HepG2 (cell line): ENCODE measurements around the gene SLC11A1. TPM values are rescaled to one million over a fixed set of nuclear protein-coding genes. Genes with fewer than 3 reads are reported as not detected.

ENCODE experiments used
- MBNL3 ChIP-seq: fragments of 250-450 bp; sonication (Bioruptor Pico); conservative IDR thresholded peaks from 2 replicates; pipeline ENCODE4 v1.8.0; 2022; ENCODE audit warnings: mild to moderate bottlenecking, inconsistent platforms
- PRPF4 ChIP-seq: fragments of 200-400 bp; formaldehyde crosslinking; IDR thresholded peaks from 2 replicates; pipeline ENCODE4 v1.6.1; 2016; ENCODE audit warnings: low read length, low read depth; ENCODE audit not compliant: poor library complexity, severe bottlenecking
- RARG ChIP-seq: sonication (generic); formaldehyde crosslinking; IDR thresholded peaks from 2 replicates; pipeline ENCODE4 v1.4.0; 2020; ENCODE audit warnings: low read depth, mild to moderate bottlenecking, missing genetic modification reagents
- RFX3 ChIP-seq: IDR thresholded peaks from 2 replicates; pipeline ENCODE4 v1.6.1; 2016; ENCODE audit warnings: missing biosample characterization, missing genetic modification reagents
- RNF2 ChIP-seq: fragments of 450-650 bp; conservative IDR thresholded peaks from 2 replicates; pipeline ENCODE4 v1.6.1; 2016; ENCODE audit warnings: low read depth
- SAFB2 ChIP-seq: sonication (generic); formaldehyde crosslinking; IDR thresholded peaks from 2 replicates; pipeline ENCODE4 v1.5.1; 2020; ENCODE audit warnings: missing genetic modification reagents, low read depth, mild to moderate bottlenecking, borderline replicate concordance
- SSRP1 ChIP-seq: IDR thresholded peaks from 2 replicates; pipeline ENCODE4 v1.6.1; 2016; ENCODE audit warnings: control low read depth
- TBX2 ChIP-seq: sonication (generic); formaldehyde crosslinking; IDR thresholded peaks from 2 replicates; pipeline ENCODE4 v1.5.0; 2020; ENCODE audit warnings: missing genetic modification reagents, mild to moderate bottlenecking, borderline replicate concordance
- WIZ ChIP-seq: sonication (generic); formaldehyde crosslinking; IDR thresholded peaks from 2 replicates; pipeline ENCODE4 v1.5.1; 2020; ENCODE audit warnings: mild to moderate bottlenecking, missing genetic modification reagents
- ZNF564 ChIP-seq: sonication (generic); formaldehyde crosslinking; IDR thresholded peaks from 2 replicates; pipeline ENCODE4 v1.8.1; 2023; ENCODE audit warnings: mild to moderate bottlenecking, missing genetic modification reagents
- ZNF75D ChIP-seq: sonication (generic); formaldehyde crosslinking; IDR thresholded peaks from 2 replicates; pipeline ENCODE4 v1.8.1; 2023; ENCODE audit warnings: missing genetic modification reagents, mild to moderate bottlenecking, borderline replicate concordance
- ZNF792 ChIP-seq: IDR thresholded peaks from 2 replicates; pipeline ENCODE4 v1.6.1; 2016
- polyA plus RNA-seq, 8 experiments: library from polyadenylated mRNA; depleted of rRNA in 3 of 8; stranded (reverse) in 7 of 8; unstranded in 1 of 8; fragments of >200 nt; fragmentation: Illumina TruSeq in 4 of 8; extraction: Trizol in 4 of 8; gene quantifications; 2 replicates each; pipeline versions ENCODE4 v1.2.1 to v1.2.3, GENCODE V29; 2011 to 2016; ENCODE audit warnings: low read depth in 4 of 8, missing spikeins in 1 of 8, mixed read lengths in 1 of 8; ENCODE audit not compliant: insufficient read depth in 1 of 8
- total RNA-seq, 5 experiments: library from RNA; depleted of rRNA; stranded (reverse); fragments of >200 nt; fragmentation: Illumina TruSeq; extraction: Trizol; gene quantifications; 2 replicates each; pipeline ENCODE4 v1.2.3, GENCODE V29; 2016; ENCODE audit warnings: low read depth in 1 of 5
- TF ChIP-seq, protein P1 (sequence below): sonication (generic); formaldehyde crosslinking; IDR thresholded peaks from 2 replicates; pipeline ENCODE4 v1.9.0; 2021; ENCODE audit warnings: missing genetic modification reagents, mild to moderate bottlenecking, borderline replicate concordance
- TF ChIP-seq, protein P2 (sequence below): IDR thresholded peaks from 2 replicates; pipeline ENCODE4 v1.6.1; 2016; ENCODE audit warnings: missing biosample characterization, missing genetic modification reagents, low read depth
- TF ChIP-seq, protein P3 (sequence below): IDR thresholded peaks from 2 replicates; pipeline ENCODE4 v1.6.1; 2016; ENCODE audit warnings: low read depth
- TF ChIP-seq, protein P4 (sequence below), 2 experiments: sonication (generic) in 1 of 2; formaldehyde crosslinking in 1 of 2; IDR thresholded peaks; 2 replicates each; pipeline versions ENCODE4 v1.5.1 to v1.6.1; 2011 to 2020; ENCODE audit warnings: borderline replicate concordance in 1 of 2, low read depth in 1 of 2, low read length in 1 of 2, mild to moderate bottlenecking in 1 of 2, missing genetic modification reagents in 1 of 2, moderate library complexity in 1 of 2
- TF ChIP-seq, protein P5 (sequence below): sonication (generic); formaldehyde crosslinking; IDR thresholded peaks from 2 replicates; pipeline ENCODE4 v1.5.0; 2020; ENCODE audit warnings: mild to moderate bottlenecking, missing genetic modification reagents
- TF ChIP-seq, protein P6 (sequence below): sonication (generic); formaldehyde crosslinking; IDR thresholded peaks from 2 replicates; pipeline ENCODE4 v1.4.0; 2020; ENCODE audit warnings: mild to moderate bottlenecking, missing genetic modification reagents

The SLC11A1 gene
- total and polyA plus RNA-seq, 2 of the 13 experiments (the other 11 are each of a cell fraction or from before 2014, with no cell fraction given): 0.33 to 2.3 TPM

DNA sequence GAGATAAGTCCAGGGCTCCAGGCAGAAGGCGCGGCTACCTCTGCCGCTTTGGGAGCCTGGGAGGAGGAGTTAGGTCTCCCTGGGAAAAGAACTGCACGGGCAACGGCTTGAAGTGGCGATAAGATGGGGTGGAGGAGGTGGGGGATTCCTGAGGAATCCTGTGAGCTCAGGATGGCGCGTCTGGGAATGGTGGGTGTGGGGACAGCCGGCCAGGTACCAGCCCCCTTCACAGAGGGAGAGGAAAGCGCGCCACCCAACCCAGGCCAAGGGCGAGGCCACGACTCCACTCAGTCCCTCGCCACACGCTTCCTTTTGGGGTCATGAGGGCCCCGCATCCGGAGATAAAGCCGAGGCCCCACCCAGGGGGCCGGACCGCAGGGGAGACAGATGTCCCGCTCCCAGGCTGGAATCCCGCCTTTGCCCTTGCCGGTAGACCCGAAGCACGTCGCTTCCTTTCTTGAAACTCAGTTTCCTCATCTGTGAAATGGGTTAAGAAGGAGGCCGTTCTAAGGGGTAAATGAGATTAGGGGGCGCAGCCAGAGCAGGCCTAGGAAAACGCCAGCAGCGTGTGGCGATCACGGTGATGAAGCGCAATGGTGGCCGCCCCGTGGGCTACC lies 15.9 kb downstream of the SLC11A1 start (continued):
- TF ChIP-seq, protein P1, sequence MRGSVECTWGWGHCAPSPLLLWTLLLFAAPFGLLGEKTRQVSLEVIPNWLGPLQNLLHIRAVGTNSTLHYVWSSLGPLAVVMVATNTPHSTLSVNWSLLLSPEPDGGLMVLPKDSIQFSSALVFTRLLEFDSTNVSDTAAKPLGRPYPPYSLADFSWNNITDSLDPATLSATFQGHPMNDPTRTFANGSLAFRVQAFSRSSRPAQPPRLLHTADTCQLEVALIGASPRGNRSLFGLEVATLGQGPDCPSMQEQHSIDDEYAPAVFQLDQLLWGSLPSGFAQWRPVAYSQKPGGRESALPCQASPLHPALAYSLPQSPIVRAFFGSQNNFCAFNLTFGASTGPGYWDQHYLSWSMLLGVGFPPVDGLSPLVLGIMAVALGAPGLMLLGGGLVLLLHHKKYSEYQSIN (CRISPR knock-in tag): no peak
- no peak for TF ChIP-seq RFX3
- no peak for TF ChIP-seq RNF2
- TF ChIP-seq, protein P2, sequence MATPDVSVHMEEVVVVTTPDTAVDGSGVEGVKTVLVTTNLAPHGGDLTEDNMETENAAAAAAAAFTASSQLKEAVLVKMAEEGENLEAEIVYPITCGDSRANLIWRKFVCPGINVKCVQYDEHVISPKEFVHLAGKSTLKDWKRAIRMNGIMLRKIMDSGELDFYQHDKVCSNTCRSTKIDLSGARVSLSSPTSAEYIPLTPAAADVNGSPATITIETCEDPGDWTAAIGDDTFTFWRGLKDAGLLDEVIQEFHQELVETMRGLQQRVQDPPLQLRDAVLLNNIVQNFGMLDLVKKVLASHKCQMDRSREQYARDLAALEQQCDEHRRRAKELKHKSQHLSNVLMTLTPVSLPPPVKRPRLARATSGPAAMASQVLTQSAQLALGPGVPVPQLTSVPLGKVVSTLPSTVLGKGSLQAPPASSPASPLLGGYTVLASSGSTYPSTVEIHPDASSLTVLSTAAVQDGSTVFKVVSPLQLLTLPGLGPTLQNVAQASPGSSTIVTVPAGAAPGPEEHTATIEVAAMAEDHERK (CRISPR knock-in tag): no peak
- TF ChIP-seq, protein P3, sequence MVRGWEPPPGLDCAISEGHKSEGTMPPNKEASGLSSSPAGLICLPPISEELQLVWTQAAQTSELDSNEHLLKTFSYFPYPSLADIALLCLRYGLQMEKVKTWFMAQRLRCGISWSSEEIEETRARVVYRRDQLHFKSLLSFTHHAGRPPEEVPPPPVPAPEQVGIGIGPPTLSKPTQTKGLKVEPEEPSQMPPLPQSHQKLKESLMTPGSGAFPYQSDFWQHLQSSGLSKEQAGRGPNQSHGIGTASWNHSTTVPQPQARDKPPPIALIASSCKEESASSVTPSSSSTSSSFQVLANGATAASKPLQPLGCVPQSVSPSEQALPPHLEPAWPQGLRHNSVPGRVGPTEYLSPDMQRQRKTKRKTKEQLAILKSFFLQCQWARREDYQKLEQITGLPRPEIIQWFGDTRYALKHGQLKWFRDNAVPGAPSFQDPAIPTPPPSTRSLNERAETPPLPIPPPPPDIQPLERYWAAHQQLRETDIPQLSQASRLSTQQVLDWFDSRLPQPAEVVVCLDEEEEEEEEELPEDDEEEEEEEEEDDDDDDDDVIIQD: 0 out of 2 replicates have a peak, but pooled peaks have one; percentile 10
- no peak for TF ChIP-seq MBNL3 (CRISPR knock-in tag)
- TF ChIP-seq, protein P4, sequence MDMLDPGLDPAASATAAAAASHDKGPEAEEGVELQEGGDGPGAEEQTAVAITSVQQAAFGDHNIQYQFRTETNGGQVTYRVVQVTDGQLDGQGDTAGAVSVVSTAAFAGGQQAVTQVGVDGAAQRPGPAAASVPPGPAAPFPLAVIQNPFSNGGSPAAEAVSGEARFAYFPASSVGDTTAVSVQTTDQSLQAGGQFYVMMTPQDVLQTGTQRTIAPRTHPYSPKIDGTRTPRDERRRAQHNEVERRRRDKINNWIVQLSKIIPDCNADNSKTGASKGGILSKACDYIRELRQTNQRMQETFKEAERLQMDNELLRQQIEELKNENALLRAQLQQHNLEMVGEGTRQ (IDR thresholded peaks at IDR 0.05; ENCODE audit: low read depth, low read length): peak; percentile 1; the same call in 1 of the 2 replicates
- TF ChIP-seq, protein P4 (CRISPR knock-in tag; IDR thresholded peaks at IDR 0.05; ENCODE audit: borderline replicate concordance): peak; percentile 83; the same call in 1 of the 2 replicates
- TF ChIP-seq WIZ (CRISPR knock-in tag): no peak; the same call in 1 of the 2 replicates
- no peak; the same call in 1 of the 2 replicates for TF ChIP-seq SSRP1 (CRISPR knock-in tag)
- TF ChIP-seq, protein P5, sequence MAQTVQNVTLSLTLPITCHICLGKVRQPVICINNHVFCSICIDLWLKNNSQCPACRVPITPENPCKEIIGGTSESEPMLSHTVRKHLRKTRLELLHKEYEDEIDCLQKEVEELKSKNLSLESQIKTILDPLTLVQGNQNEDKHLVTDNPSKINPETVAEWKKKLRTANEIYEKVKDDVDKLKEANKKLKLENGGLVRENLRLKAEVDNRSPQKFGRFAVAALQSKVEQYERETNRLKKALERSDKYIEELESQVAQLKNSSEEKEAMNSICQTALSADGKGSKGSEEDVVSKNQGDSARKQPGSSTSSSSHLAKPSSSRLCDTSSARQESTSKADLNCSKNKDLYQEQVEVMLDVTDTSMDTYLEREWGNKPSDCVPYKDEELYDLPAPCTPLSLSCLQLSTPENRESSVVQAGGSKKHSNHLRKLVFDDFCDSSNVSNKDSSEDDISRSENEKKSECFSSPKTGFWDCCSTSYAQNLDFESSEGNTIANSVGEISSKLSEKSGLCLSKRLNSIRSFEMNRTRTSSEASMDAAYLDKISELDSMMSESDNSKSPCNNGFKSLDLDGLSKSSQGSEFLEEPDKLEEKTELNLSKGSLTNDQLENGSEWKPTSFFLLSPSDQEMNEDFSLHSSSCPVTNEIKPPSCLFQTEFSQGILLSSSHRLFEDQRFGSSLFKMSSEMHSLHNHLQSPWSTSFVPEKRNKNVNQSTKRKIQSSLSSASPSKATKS: no peak
- TF ChIP-seq RARG (CRISPR knock-in tag): no peak; the same call in 1 of the 2 replicates
- TF ChIP-seq ZNF75D (CRISPR knock-in tag): no peak
- TF ChIP-seq TBX2: peak; percentile 75
- TF ChIP-seq, protein P6, sequence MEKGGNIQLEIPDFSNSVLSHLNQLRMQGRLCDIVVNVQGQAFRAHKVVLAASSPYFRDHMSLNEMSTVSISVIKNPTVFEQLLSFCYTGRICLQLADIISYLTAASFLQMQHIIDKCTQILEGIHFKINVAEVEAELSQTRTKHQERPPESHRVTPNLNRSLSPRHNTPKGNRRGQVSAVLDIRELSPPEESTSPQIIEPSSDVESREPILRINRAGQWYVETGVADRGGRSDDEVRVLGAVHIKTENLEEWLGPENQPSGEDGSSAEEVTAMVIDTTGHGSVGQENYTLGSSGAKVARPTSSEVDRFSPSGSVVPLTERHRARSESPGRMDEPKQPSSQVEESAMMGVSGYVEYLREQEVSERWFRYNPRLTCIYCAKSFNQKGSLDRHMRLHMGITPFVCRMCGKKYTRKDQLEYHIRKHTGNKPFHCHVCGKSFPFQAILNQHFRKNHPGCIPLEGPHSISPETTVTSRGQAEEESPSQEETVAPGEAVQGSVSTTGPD: peak; percentile 61; the same call in 1 of the 2 replicates
- no peak; the same call in 1 of the 2 replicates for TF ChIP-seq SAFB2 (CRISPR knock-in tag)
- no peak for TF ChIP-seq PRPF4
- no peak; the same call in 1 of the 2 replicates for TF ChIP-seq ZNF564
- peak; percentile 75 for TF ChIP-seq ZNF792 (CRISPR knock-in tag)
